WTC11 (cell line): ENCODE measurements around the gene RRP36.

ENCODE experiments used
- CREM ChIP-seq: sonication (generic); formaldehyde crosslinking; IDR thresholded peaks from 2 replicates; pipeline ENCODE4 v1.8.1; 2022; ENCODE audit warnings: mild to moderate bottlenecking, missing genetic modification reagents, moderate library complexity
- ETV6 ChIP-seq: sonication (generic); formaldehyde crosslinking; IDR thresholded peaks from 2 replicates; pipeline ENCODE4 v1.8.1; 2022; ENCODE audit warnings: mild to moderate bottlenecking, missing genetic modification reagents
- RELA ChIP-seq: sonication (generic); formaldehyde crosslinking; IDR thresholded peaks from 2 replicates; pipeline ENCODE4 v1.8.1; 2022; ENCODE audit warnings: missing genetic modification reagents, mild to moderate bottlenecking, borderline replicate concordance
- TCF7 ChIP-seq: sonication (generic); formaldehyde crosslinking; IDR thresholded peaks from 2 replicates; pipeline ENCODE4 v1.8.0; 2022; ENCODE audit warnings: mild to moderate bottlenecking, low read depth, missing genetic modification reagents, moderate library complexity
- ZNF121 ChIP-seq: sonication (generic); formaldehyde crosslinking; IDR thresholded peaks from 2 replicates; pipeline ENCODE4 v1.8.0; 2023; ENCODE audit warnings: missing genetic modification reagents
- ZNF219 ChIP-seq: sonication (generic); formaldehyde crosslinking; IDR thresholded peaks from 2 replicates; pipeline ENCODE4 v1.8.0; 2023; ENCODE audit warnings: missing genetic modification reagents, mild to moderate bottlenecking, borderline replicate concordance
- TF ChIP-seq, protein P1 (sequence below): fragments of 200-600 bp; IDR thresholded peaks from 2 replicates; pipeline ENCODE4 v1.8.0; 2022; ENCODE audit warnings: antibody characterized with exemption
- TF ChIP-seq, protein P2 (sequence below): sonication (generic); formaldehyde crosslinking; IDR thresholded peaks from 2 replicates; pipeline ENCODE4 v1.8.1; 2022; ENCODE audit warnings: mild to moderate bottlenecking, moderate library complexity, missing genetic modification reagents
- TF ChIP-seq, protein P3 (sequence below): sonication (generic); formaldehyde crosslinking; IDR thresholded peaks from 2 replicates; pipeline ENCODE4 v1.8.0; 2022; ENCODE audit warnings: missing genetic modification reagents
- TF ChIP-seq, protein P4 (sequence below): sonication (generic); formaldehyde crosslinking; IDR thresholded peaks from 2 replicates; pipeline ENCODE4 v1.8.1; 2022; ENCODE audit warnings: low read depth, missing genetic modification reagents, borderline replicate concordance
- TF ChIP-seq, protein P5 (sequence below): sonication (generic); formaldehyde crosslinking; IDR thresholded peaks from 2 replicates; pipeline ENCODE4 v1.8.1; 2023; ENCODE audit warnings: mild to moderate bottlenecking, moderate library complexity, missing genetic modification reagents
- TF ChIP-seq, protein P6 (sequence below): sonication (generic); formaldehyde crosslinking; IDR thresholded peaks from 2 replicates; pipeline ENCODE4 v1.8.0; 2022; ENCODE audit warnings: mild to moderate bottlenecking, missing genetic modification reagents
- TF ChIP-seq, protein P7 (sequence below): sonication (generic); formaldehyde crosslinking; IDR thresholded peaks from 2 replicates; pipeline ENCODE4 v1.8.1; 2022; ENCODE audit warnings: missing genetic modification reagents, borderline replicate concordance

DNA sequence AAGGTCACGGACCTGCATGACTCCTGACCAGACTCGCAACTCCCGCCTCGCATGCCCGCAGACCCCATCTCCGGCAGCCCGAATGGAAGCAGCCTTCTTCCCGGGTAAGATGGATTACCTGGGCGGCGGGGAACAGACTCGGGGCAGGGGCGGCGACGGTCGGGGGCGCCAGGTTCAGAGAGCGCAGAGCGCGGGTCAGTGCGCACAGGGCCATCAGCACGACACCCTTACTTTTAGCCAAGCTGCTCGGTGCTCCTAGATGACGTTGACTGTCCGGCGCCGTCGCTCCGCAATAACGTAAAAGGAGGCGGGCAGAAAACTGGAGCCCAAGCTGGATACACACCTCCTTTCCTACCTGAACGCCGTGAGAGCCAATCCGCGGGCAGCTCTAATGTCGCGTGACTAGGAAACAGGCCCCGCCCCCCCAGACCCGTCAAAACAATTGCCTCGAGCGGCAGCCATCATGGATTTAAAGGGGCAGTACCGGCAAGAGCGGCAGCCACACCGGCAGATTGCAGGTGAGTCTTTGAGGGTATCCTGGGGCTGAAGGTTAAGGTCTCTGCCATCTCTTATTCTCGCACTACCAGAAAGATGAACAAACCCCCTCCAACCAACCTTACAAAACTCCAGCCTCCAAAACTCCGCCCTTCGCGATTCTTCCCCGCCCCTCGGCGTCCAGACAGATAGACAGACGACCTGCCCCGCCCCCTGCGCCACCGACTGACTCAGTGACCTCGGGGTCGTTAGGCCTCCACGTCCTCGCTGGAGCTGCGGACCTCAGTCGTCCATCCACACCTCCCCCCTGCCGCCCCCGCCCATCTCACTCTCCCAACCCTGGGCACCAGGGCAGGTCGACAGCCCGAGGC is 38.0 kb downstream of the RRP36 start, which contains the start of the genes KLC4 and MRPL2:
- TF ChIP-seq, protein P1, sequence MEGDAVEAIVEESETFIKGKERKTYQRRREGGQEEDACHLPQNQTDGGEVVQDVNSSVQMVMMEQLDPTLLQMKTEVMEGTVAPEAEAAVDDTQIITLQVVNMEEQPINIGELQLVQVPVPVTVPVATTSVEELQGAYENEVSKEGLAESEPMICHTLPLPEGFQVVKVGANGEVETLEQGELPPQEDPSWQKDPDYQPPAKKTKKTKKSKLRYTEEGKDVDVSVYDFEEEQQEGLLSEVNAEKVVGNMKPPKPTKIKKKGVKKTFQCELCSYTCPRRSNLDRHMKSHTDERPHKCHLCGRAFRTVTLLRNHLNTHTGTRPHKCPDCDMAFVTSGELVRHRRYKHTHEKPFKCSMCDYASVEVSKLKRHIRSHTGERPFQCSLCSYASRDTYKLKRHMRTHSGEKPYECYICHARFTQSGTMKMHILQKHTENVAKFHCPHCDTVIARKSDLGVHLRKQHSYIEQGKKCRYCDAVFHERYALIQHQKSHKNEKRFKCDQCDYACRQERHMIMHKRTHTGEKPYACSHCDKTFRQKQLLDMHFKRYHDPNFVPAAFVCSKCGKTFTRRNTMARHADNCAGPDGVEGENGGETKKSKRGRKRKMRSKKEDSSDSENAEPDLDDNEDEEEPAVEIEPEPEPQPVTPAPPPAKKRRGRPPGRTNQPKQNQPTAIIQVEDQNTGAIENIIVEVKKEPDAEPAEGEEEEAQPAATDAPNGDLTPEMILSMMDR = no peak
- TF ChIP-seq, protein P2, sequence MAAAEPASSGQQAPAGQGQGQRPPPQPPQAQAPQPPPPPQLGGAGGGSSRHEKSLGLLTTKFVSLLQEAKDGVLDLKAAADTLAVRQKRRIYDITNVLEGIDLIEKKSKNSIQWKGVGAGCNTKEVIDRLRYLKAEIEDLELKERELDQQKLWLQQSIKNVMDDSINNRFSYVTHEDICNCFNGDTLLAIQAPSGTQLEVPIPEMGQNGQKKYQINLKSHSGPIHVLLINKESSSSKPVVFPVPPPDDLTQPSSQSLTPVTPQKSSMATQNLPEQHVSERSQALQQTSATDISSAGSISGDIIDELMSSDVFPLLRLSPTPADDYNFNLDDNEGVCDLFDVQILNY = no peak
- TF ChIP-seq ZNF121 (CRISPR knock-in tag) = peak; percentile 84
- 0 out of 2 replicates have a peak, but pooled peaks have one; percentile 35 for TF ChIP-seq ETV6 (CRISPR knock-in tag)
- TF ChIP-seq, protein P3, sequence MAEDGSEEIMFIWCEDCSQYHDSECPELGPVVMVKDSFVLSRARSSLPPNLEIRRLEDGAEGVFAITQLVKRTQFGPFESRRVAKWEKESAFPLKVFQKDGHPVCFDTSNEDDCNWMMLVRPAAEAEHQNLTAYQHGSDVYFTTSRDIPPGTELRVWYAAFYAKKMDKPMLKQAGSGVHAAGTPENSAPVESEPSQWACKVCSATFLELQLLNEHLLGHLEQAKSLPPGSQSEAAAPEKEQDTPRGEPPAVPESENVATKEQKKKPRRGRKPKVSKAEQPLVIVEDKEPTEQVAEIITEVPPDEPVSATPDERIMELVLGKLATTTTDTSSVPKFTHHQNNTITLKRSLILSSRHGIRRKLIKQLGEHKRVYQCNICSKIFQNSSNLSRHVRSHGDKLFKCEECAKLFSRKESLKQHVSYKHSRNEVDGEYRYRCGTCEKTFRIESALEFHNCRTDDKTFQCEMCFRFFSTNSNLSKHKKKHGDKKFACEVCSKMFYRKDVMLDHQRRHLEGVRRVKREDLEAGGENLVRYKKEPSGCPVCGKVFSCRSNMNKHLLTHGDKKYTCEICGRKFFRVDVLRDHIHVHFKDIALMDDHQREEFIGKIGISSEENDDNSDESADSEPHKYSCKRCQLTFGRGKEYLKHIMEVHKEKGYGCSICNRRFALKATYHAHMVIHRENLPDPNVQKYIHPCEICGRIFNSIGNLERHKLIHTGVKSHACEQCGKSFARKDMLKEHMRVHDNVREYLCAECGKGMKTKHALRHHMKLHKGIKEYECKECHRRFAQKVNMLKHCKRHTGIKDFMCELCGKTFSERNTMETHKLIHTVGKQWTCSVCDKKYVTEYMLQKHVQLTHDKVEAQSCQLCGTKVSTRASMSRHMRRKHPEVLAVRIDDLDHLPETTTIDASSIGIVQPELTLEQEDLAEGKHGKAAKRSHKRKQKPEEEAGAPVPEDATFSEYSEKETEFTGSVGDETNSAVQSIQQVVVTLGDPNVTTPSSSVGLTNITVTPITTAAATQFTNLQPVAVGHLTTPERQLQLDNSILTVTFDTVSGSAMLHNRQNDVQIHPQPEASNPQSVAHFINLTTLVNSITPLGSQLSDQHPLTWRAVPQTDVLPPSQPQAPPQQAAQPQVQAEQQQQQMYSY (CRISPR knock-in tag) = no peak
- TF ChIP-seq, protein P4, sequence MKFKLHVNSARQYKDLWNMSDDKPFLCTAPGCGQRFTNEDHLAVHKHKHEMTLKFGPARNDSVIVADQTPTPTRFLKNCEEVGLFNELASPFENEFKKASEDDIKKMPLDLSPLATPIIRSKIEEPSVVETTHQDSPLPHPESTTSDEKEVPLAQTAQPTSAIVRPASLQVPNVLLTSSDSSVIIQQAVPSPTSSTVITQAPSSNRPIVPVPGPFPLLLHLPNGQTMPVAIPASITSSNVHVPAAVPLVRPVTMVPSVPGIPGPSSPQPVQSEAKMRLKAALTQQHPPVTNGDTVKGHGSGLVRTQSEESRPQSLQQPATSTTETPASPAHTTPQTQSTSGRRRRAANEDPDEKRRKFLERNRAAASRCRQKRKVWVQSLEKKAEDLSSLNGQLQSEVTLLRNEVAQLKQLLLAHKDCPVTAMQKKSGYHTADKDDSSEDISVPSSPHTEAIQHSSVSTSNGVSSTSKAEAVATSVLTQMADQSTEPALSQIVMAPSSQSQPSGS (CRISPR knock-in tag) = no peak
- no peak for TF ChIP-seq ZNF219 (CRISPR knock-in tag)
- no peak for TF ChIP-seq TCF7 (CRISPR knock-in tag)
- peak; percentile 99 for TF ChIP-seq CREM (CRISPR knock-in tag)
- TF ChIP-seq, protein P5, sequence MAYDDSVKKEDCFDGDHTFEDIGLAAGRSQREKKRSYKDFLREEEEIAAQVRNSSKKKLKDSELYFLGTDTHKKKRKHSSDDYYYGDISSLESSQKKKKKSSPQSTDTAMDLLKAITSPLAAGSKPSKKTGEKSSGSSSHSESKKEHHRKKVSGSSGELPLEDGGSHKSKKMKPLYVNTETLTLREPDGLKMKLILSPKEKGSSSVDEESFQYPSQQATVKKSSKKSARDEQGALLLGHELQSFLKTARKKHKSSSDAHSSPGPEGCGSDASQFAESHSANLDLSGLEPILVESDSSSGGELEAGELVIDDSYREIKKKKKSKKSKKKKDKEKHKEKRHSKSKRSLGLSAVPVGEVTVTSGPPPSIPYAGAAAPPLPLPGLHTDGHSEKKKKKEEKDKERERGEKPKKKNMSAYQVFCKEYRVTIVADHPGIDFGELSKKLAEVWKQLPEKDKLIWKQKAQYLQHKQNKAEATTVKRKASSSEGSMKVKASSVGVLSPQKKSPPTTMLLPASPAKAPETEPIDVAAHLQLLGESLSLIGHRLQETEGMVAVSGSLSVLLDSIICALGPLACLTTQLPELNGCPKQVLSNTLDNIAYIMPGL (CRISPR knock-in tag) = no peak
- TF ChIP-seq, protein P6, sequence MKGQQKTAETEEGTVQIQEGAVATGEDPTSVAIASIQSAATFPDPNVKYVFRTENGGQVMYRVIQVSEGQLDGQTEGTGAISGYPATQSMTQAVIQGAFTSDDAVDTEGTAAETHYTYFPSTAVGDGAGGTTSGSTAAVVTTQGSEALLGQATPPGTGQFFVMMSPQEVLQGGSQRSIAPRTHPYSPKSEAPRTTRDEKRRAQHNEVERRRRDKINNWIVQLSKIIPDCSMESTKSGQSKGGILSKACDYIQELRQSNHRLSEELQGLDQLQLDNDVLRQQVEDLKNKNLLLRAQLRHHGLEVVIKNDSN (CRISPR knock-in tag) = peak; percentile 76; the same call in 1 of the 2 replicates
- TF ChIP-seq, protein P7, sequence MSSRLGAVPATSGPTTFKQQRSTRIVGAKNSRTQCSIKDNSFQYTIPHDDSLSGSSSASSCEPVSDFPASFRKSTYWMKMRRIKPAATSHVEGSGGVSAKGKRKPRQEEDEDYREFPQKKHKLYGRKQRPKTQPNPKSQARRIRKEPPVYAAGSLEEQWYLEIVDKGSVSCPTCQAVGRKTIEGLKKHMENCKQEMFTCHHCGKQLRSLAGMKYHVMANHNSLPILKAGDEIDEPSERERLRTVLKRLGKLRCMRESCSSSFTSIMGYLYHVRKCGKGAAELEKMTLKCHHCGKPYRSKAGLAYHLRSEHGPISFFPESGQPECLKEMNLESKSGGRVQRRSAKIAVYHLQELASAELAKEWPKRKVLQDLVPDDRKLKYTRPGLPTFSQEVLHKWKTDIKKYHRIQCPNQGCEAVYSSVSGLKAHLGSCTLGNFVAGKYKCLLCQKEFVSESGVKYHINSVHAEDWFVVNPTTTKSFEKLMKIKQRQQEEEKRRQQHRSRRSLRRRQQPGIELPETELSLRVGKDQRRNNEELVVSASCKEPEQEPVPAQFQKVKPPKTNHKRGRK (CRISPR knock-in tag) = no peak
- TF ChIP-seq RELA = no peak
